ENCODE results near the gene DZIP1L. TPM values are rescaled to one million over a fixed set of nuclear protein-coding genes. Genes with fewer than 3 reads are reported as not detected.

The DZIP1L gene
- total RNA-seq, 2 experiments from 2014 or later = not detected

DNA sequence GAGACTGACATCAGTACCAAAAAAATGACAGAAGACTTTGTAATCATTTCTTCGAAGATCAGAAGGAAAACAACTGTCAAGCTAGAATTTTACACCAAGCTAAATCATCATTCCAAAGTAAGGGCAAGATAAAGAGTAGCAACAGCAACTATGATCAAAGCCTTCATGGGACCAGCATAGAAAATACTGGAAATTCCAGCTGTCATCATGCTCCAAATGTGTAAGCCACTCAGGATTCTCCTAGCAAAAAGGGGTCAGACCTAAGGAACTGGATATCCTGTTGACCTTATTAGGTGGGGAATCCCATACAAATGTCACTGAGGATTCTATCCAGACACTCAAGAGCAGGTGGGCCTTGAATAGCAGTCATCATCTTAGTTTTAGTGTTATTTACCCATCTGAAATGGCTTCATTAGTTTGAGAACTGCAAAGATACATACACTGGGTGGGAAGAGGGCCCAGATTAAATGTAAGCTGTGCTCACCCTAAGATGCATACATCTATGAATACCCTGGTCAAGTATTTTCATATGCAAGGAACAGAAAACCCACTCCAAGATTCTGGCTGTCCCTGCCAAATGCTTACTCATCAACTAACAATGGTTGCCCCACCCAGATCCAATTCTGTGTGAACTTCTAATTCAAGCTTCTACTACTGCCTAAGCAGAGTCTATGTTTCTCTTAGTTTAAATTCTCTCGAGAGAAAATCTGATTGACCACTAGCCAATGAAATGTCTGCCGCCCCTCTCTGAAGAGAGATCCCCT, 72.0 kb downstream of the DZIP1L start:
- ChIA-PET POLR2A (no interaction called here), CTCF (no interaction called here)
- Histone ChIP-seq H3K27ac (ENCODE audit: low read depth in 1 of 2, low read length in 2 of 2) (no peak overlapping the region), H3K4me1 (ENCODE audit: insufficient read depth, low read length) (no peaks in the 10 kb centered on the region), H3K36me3 (ENCODE audit: insufficient read depth, low read length) (no peaks in the 10 kb centered on the region), H3K9me3 (ENCODE audit: control insufficient read depth in 1 of 2, insufficient read depth in 1 of 2, low read length in 2 of 2) (no peaks in the 10 kb centered on the region), H3K4me3 (ENCODE audit: low read length) (no peak overlapping the region), H3K27me3 (ENCODE audit: control insufficient read depth in 1 of 2, insufficient read depth in 2 of 2, low read length in 2 of 2) (peaks cover 0 to 9% of the 10 kb centered on the region in 2 experiments)
- no peak for DNase-seq
- Mint-ChIP-seq H3K9me3 (peaks cover 2% of the 10 kb centered on the region), H3K36me3 (ENCODE audit: low read depth) (no peaks in the 10 kb centered on the region), H3K4me1 (ENCODE audit: low read depth) (no peaks in the 10 kb centered on the region), H3K4me3 (no peak overlapping the region), H3K27me3 (peaks cover 38% of the 10 kb centered on the region), H3K27ac (no peak overlapping the region)
- TF ChIP-seq CTCF (IDR thresholded peaks at IDR 0.05) = no peak
- ATAC-seq (ENCODE audit: poor library complexity) = no peak
- intact Hi-C loops (cut with DNase I, micrococcal nuclease) = no loop called here

GRCh38 chr3:138042043-138042442, 73.4 kb downstream of the DZIP1L start:
- TF ChIP-seq CTCF (IDR thresholded peaks at IDR 0.05) = no peak
- no peaks in the 10 kb centered on the region for H3K36me3 ChIP-seq (ENCODE audit: insufficient read depth, low read length)
- no peaks in the 10 kb centered on the region for H3K4me1 ChIP-seq (ENCODE audit: insufficient read depth, low read length)
- no peak for DNase-seq
- Mint-ChIP-seq H3K4me1 (ENCODE audit: low read depth) (no peaks in the 10 kb centered on the region), H3K27me3 (peaks cover 42% of the 10 kb centered on the region), H3K9me3 (peaks cover 2% of the 10 kb centered on the region), H3K36me3 (ENCODE audit: low read depth) (no peaks in the 10 kb centered on the region), H3K27ac (no peak overlapping the region), H3K4me3 (no peak overlapping the region)
- H3K4me3 ChIP-seq (ENCODE audit: low read length) = no peak overlapping the region
- no peaks in the 10 kb centered on the region for H3K9me3 ChIP-seq (ENCODE audit: control insufficient read depth in 1 of 2, insufficient read depth in 1 of 2, low read length in 2 of 2)
- H3K27ac ChIP-seq (ENCODE audit: low read depth in 1 of 2, low read length in 2 of 2) = no peak overlapping the region
- CTCF ChIA-PET = no interaction called here
- H3K27me3 ChIP-seq (ENCODE audit: control insufficient read depth in 1 of 2, insufficient read depth in 2 of 2, low read length in 2 of 2) = no peaks in the 10 kb centered on the region
- intact Hi-C loops (cut with DNase I, micrococcal nuclease) = no loop called here
- POLR2A ChIA-PET = no interaction called here
- no peak for ATAC-seq (ENCODE audit: poor library complexity)

DNA sequence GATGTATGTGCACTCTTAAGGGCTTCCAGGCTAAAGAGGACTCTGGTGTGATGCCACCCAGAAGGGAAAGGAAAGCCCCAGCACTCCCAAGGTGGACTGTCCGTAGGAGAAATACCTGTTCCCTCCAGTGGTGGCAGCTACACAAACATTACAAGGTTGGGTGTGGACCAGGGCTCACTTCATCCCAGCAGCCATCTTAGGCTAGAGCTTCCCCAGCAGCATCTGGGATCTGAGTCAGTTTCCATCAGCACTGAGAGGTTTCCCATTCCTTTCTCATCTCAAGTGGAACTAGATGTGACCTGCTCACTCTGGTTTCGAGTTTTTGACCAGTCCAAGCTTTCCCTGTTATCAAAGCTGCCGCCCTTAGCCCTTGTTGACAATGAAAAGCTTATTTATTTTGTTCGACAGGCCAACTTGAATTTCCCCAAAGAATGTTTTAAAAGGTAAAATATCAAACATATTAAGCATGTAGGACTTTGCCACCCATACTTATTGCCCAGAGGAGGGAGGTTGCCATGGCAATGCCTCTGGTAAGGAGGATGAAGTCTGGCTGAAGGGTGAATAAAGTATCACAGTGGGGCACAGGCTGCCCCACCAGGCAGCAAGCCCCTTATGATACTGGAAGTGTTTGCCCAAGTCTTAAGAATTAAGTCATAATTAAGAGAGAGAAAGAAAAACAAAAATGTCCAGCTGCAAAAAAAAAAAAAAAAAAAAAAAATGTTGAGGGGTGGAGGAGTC, 76.5 kb downstream of the DZIP1L start:
- Mint-ChIP-seq H3K4me3 (no peak overlapping the region), H3K4me1 (ENCODE audit: low read depth) (no peaks in the 10 kb centered on the region), H3K27ac (no peak overlapping the region), H3K36me3 (ENCODE audit: low read depth) (no peaks in the 10 kb centered on the region), H3K9me3 (peaks cover 2% of the 10 kb centered on the region), H3K27me3 (peaks cover 36% of the 10 kb centered on the region)
- no peak overlapping the region for H3K27ac ChIP-seq (ENCODE audit: low read depth in 1 of 2, low read length in 2 of 2)
- ChIA-PET POLR2A (no interaction called here), CTCF (no interaction called here)
- DNase-seq (no peak), ATAC-seq (ENCODE audit: poor library complexity) (no peak)
- H3K27me3 ChIP-seq (ENCODE audit: control insufficient read depth in 1 of 2, insufficient read depth in 2 of 2, low read length in 2 of 2) = peaks cover 0 to 8% of the 10 kb centered on the region in 2 experiments
- intact Hi-C loops (cut with DNase I, micrococcal nuclease) = no loop called here
- H3K4me1 ChIP-seq (ENCODE audit: insufficient read depth, low read length) = no peaks in the 10 kb centered on the region
- TF ChIP-seq CTCF (IDR thresholded peaks at IDR 0.05) = no peak
- no peak overlapping the region for H3K4me3 ChIP-seq (ENCODE audit: low read length)
- no peaks in the 10 kb centered on the region for H3K9me3 ChIP-seq (ENCODE audit: control insufficient read depth in 1 of 2, insufficient read depth in 1 of 2, low read length in 2 of 2)
- no peaks in the 10 kb centered on the region for H3K36me3 ChIP-seq (ENCODE audit: insufficient read depth, low read length)

Measured in CD4-positive, alpha-beta T cell (primary cell).